Gastroesophageal sphincter (tissue), 3 donors: Measurements from ENCODE around the gene ATP11A.

Experiments used
- CTCF ChIP-seq, 4 experiments: fragments of 200-600 bp in 2 of 4; fragments of 450-650 bp in 2 of 4; sonication (generic) in 1 of 4; IDR thresholded peaks; one replicate each; pipeline ENCODE4 v1.5.1; 2017 to 2019; ENCODE audit warnings: antibody characterized with exemption in 4 of 4, mild to moderate bottlenecking in 2 of 4, moderate library complexity in 2 of 4
- EP300 ChIP-seq: sonication (generic); formaldehyde crosslinking; IDR thresholded peaks from one replicate; pipeline ENCODE4 v1.6.1; 2017; ENCODE audit warnings: antibody characterized with exemption, mild to moderate bottlenecking
- POLR2A ChIP-seq, 2 donors: fragments of 450-650 bp; IDR thresholded peaks; one replicate each; pipeline ENCODE4 v1.6.1; 2017; ENCODE audit warnings: antibody characterized with exemption in 2 of 2, mild to moderate bottlenecking in 2 of 2, moderate library complexity in 1 of 2
- POLR2AphosphoS5 ChIP-seq: sonication (generic); formaldehyde crosslinking; IDR thresholded peaks from one replicate; pipeline ENCODE4 v1.6.1; 2017; ENCODE audit warnings: antibody characterized with exemption

- TF ChIP-seq CTCF (IDR thresholded peaks at IDR 0.05), result no peak
- TF ChIP-seq POLR2A (IDR thresholded peaks at IDR 0.05), result no peak
- TF ChIP-seq POLR2AphosphoS5, result no peak
- TF ChIP-seq EP300, result no peak
These were observed 40.7 kb upstream of the ATP11A start for GRCh38 chr13:112648966-112649690.
